Colon (tissue), 2 donors: ENCODE results near the gene MLPH.

Source experiments
- FAIRE-seq: peaks from 2 replicates; lab custom pipeline; 2012; peaks lifted over from hg19 to GRCh38; lab: Jason Lieb, UNC
- donor health status: control.
- donor health status: control.

The MLPH gene

DNA sequence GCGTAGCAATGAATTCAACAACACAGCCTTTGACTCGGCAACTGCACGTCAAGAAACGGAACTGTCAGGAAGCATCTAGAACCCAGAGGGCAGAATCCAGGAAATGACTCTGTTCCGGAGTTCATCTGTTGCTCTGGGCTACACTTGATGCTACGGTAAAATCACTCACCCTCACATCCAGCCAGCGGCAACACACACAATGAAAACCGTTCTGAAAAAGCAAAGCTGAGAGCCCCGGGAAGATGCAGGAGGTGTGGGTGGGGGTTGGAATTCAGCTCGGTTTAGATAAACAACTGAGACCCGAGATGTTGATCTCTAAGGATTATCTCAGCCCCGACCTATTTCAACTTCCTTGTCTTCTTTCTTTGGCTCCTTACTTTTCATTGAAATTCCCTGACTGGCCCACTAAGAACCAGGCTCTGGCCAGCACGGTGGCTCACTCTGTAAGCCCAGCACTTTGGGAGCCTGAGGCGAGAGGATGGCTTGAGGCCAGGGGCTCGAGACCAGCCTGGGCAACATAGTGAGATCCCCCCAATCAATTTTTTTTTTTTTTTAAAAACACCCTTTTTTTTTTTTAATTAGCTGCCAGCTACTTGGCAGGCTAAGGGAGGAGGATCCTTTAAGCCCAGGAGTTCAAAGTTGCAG is 116.8 kb downstream of the MLPH start:
- no peak for FAIRE-seq

DNA sequence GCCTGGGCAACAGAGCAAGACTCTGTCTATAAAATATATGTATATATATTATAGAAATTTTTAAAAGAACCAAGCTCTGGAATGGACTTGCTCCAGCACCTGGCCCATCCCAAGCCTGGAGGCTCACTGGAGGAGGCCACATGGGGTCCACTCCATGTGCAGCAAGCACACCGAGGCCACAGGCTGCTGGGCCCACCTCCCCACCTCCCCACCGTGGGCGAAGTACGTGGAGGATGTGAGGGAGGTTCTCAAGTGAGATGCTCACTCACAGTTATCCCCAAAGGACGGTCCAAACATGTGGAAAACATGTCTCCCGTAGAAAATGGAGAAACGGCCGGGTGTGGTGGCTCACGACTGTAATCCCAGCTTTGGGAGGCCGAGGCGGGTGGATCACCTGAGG is 117.3 kb downstream of the MLPH start:
- FAIRE-seq = no peak
